ENCODE results near the gene GNPTG. TPM values are rescaled to one million over a fixed set of nuclear protein-coding genes. Genes with fewer than 3 reads are reported as not detected.
A peak's percentile ranks its signal among the peaks of the same experiment; 100 is the strongest.

Gene GNPTG
- total and polyA plus RNA-seq, 7 donors, result 28.0 to 60.1 (median 43.5) TPM

GRCh38 chr16:1379304-1380076, 27.8 kb downstream of the GNPTG start:
- Histone ChIP-seq H3K4me3 (peak overlapping the region; percentile 22 to 62 (median 52)), H3K27me3 (no peaks in the 10 kb centered on the region), H3K36me3 (peaks cover 0 to 46% (median 15%) of the 10 kb centered on the region in 4 donors), H3K9me3 (no peaks in the 10 kb centered on the region), H3K27ac (peak overlapping the region; percentile 69 to 80 (median 74)), H3K4me1 (peaks cover 0 to 24% (median 22%) of the 10 kb centered on the region in 4 donors)
- TF ChIP-seq, protein P1, sequence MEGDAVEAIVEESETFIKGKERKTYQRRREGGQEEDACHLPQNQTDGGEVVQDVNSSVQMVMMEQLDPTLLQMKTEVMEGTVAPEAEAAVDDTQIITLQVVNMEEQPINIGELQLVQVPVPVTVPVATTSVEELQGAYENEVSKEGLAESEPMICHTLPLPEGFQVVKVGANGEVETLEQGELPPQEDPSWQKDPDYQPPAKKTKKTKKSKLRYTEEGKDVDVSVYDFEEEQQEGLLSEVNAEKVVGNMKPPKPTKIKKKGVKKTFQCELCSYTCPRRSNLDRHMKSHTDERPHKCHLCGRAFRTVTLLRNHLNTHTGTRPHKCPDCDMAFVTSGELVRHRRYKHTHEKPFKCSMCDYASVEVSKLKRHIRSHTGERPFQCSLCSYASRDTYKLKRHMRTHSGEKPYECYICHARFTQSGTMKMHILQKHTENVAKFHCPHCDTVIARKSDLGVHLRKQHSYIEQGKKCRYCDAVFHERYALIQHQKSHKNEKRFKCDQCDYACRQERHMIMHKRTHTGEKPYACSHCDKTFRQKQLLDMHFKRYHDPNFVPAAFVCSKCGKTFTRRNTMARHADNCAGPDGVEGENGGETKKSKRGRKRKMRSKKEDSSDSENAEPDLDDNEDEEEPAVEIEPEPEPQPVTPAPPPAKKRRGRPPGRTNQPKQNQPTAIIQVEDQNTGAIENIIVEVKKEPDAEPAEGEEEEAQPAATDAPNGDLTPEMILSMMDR (IDR thresholded peaks at IDR 0.05), result no peak
- no peak for TF ChIP-seq POLR2A (IDR thresholded peaks at IDR 0.05)
- TF ChIP-seq EP300 (IDR thresholded peaks at IDR 0.05), result no peak
- no peak for TF ChIP-seq POLR2AphosphoS5 (IDR thresholded peaks at IDR 0.05)
- no peak for DNase-seq
- WGBS, 2 donors, result 2 to 4% methylated on average over 95 of the region's 95 CpGs
- intact Hi-C loops (cut with DNase I), result no loop called here

DNA sequence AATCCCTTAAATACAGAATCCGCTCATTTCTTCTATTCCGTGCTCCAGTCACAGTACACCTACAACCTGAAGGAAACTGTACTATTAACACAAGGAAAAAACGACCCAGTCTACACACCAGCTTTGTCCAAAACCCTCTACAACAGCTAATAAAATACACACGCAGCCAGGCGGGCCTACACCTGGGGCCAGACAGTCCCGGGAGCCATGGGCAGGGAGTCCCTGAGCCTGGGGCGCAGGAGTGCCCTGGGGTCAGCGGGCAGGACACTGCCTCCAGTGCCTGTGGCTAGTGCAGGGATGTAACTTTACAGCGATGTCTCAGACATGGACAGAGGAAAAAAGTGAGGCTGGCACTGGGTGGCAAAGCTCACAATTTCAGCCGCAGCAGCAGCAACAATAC, 28.5 kb downstream of the GNPTG start:
- H3K4me1 ChIP-seq, result peaks cover 0 to 24% (median 22%) of the 10 kb centered on the region in 4 donors
- H3K27ac ChIP-seq, result no peak overlapping the region
- WGBS, 2 donors, result 61 to 79% methylated on average over 10 of the region's 10 CpGs
- peaks cover 0 to 46% (median 22%) of the 10 kb centered on the region in 4 donors for H3K36me3 ChIP-seq
- intact Hi-C loops (cut with DNase I), result no loop called here
- DNase-seq, result no peak
- H3K9me3 ChIP-seq, result no peaks in the 10 kb centered on the region
- no peaks in the 10 kb centered on the region for H3K27me3 ChIP-seq
- TF ChIP-seq POLR2AphosphoS5 (IDR thresholded peaks at IDR 0.05) (no peak), EP300 (IDR thresholded peaks at IDR 0.05) (no peak), POLR2A (IDR thresholded peaks at IDR 0.05) (no peak)
- TF ChIP-seq, protein P1 (IDR thresholded peaks at IDR 0.05), result no peak
- H3K4me3 ChIP-seq, result no peak overlapping the region

- Histone ChIP-seq H3K4me1 (peaks cover 0 to 24% (median 22%) of the 10 kb centered on the region in 4 donors), H3K27me3 (no peaks in the 10 kb centered on the region), H3K9me3 (no peaks in the 10 kb centered on the region), H3K36me3 (peaks cover 0 to 45% (median 24%) of the 10 kb centered on the region in 4 donors), H3K4me3 (no peak overlapping the region), H3K27ac (no peak overlapping the region)
- TF ChIP-seq POLR2AphosphoS5 (IDR thresholded peaks at IDR 0.05) (no peak), EP300 (IDR thresholded peaks at IDR 0.05) (no peak), POLR2A (IDR thresholded peaks at IDR 0.05) (no peak)
- TF ChIP-seq, protein P1 (IDR thresholded peaks at IDR 0.05), result no peak
- DNase-seq, result no peak
- intact Hi-C loops (cut with DNase I), result no loop called here
- 92 to 93% methylated on average over 9 of the region's 9 CpGs for WGBS, 2 donors
Measured at GRCh38 chr16:1381612-1382406, 30.1 kb downstream of the GNPTG start.

DNA sequence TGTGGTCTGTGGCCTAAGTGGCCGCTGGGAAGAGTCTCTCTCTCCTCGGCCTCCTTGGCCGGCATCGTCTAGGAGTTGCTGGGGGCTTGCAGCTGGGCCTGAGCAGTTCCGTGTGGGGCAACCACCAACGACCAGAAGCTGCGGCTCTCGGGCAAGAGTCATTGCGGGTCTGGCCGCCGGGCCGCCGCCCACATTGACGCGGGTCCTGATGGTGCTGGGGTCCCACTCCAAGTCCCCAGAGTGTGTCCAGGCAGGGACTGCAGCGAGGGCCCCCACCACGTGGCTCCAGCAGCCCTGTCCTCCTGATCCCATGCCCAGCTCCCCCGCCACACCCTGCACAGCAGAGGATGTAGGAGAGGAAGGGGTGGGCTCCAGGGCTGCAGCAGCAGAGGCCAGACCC, 31.8 kb downstream of the GNPTG start:
- H3K36me3 ChIP-seq, result peaks cover 5 to 52% (median 26%) of the 10 kb centered on the region in 4 donors
- 92 to 94% methylated on average over 18 of the region's 18 CpGs for WGBS, 2 donors
- H3K27ac ChIP-seq, result no peak overlapping the region
- no peaks in the 10 kb centered on the region for H3K27me3 ChIP-seq
- DNase-seq, result no peak
- intact Hi-C loops (cut with DNase I), result no loop called here
- no peaks in the 10 kb centered on the region for H3K9me3 ChIP-seq
- peaks cover 0 to 17% (median 16%) of the 10 kb centered on the region in 4 donors for H3K4me1 ChIP-seq
- TF ChIP-seq, protein P1 (IDR thresholded peaks at IDR 0.05), result no peak
- TF ChIP-seq POLR2AphosphoS5 (IDR thresholded peaks at IDR 0.05), result no peak
- TF ChIP-seq EP300 (IDR thresholded peaks at IDR 0.05), result no peak
- H3K4me3 ChIP-seq, result no peak overlapping the region
